ENCODE data around the gene TASL. TPM values are rescaled to one million over a fixed set of nuclear protein-coding genes. Genes with fewer than 3 reads are reported as not detected.

TASL gene
- total and polyA plus RNA-seq, 9 of the 15 experiments (the other 6 are each of a cell fraction or from before 2014, with no cell fraction given) = 0.07 to 0.09 TPM; not detected in 7

DNA sequence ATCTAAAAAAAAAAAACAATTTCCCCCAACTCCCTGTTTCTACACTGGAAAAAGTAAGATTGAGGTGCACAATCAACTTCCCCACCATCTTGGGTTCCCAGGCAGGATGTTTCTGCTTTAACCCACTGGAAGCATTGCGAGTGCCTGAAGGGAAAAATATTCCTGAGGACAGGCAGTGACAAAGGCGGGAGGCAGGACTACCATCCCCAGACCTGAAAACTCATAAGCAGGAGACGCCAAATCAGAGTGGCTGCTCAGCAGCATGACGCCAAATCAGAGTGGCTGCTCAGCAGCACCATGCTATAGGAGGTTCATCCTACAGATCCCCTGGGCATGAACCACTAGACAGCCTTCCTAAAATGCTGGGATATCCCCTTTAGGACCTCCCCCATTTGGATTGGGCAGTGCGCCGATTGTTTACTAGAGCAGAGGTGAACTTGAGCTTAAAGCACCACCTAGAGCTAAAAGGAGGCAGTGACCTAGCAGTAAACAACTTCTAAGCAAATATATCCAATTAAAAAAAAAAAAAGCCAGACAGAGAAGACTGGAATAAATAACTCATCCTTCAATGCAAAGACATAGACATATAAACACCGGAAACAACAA, 40.7 kb upstream of the TASL start (continued):
- TF ChIP-seq, protein P1, sequence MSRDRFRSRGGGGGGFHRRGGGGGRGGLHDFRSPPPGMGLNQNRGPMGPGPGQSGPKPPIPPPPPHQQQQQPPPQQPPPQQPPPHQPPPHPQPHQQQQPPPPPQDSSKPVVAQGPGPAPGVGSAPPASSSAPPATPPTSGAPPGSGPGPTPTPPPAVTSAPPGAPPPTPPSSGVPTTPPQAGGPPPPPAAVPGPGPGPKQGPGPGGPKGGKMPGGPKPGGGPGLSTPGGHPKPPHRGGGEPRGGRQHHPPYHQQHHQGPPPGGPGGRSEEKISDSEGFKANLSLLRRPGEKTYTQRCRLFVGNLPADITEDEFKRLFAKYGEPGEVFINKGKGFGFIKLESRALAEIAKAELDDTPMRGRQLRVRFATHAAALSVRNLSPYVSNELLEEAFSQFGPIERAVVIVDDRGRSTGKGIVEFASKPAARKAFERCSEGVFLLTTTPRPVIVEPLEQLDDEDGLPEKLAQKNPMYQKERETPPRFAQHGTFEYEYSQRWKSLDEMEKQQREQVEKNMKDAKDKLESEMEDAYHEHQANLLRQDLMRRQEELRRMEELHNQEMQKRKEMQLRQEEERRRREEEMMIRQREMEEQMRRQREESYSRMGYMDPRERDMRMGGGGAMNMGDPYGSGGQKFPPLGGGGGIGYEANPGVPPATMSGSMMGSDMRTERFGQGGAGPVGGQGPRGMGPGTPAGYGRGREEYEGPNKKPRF (IDR thresholded peaks at IDR 0.05; ENCODE audit: low read depth, low read length) = no peak
- no peak for TF ChIP-seq NFIX (CRISPR knock-in tag; IDR thresholded peaks at IDR 0.05; ENCODE audit: low read depth)
- TF ChIP-seq TAF9B (IDR thresholded peaks at IDR 0.05; ENCODE audit: partially characterized antibody) = no peak
- no peak for TF ChIP-seq EP400 (IDR thresholded peaks at IDR 0.05)
- TF ChIP-seq SLC30A9 (CRISPR knock-in tag; IDR thresholded peaks at IDR 0.05) = no peak
- TF ChIP-seq POLR2H (tag; IDR thresholded peaks at IDR 0.05; ENCODE audit: low read depth) = no peak
- TF ChIP-seq CTCF (IDR thresholded peaks at IDR 0.05 in 2 of 3, conservative IDR thresholded peaks at IDR 0.05 in 1 of 3; ENCODE audit: insufficient read depth in 2 of 3, low read depth in 1 of 3, low read length in 3 of 3) = peak in 2 of 3 experiments; percentile 16 to 45; a peak in 2 of 6 replicates
- TF ChIP-seq, protein P2, sequence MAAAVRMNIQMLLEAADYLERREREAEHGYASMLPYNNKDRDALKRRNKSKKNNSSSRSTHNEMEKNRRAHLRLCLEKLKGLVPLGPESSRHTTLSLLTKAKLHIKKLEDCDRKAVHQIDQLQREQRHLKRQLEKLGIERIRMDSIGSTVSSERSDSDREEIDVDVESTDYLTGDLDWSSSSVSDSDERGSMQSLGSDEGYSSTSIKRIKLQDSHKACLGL (CRISPR knock-in tag; IDR thresholded peaks at IDR 0.05; ENCODE audit: borderline replicate concordance, poor library complexity, severe bottlenecking) = no peak

Data from K562 (cell line).